Spinal cord (tissue), 10 donors: Measurements from ENCODE around the gene PCDHGA10. TPM values are rescaled to one million over a fixed set of nuclear protein-coding genes. Genes with fewer than 3 reads are reported as not detected.
"Not testable (repeated sequence)": the region's sequence is repeated elsewhere in the genome, so short reads cannot be mapped to it uniquely, and the experiment has no call there.

Source experiments
- DNase-seq, 6 donors: peaks; one replicate each; pipeline versions ENCODE4 v3.0.0 to v3.0.0-alpha.2; 2013 to 2015; ENCODE audit warnings: low spot score in 6 of 6, low read depth in 4 of 6
- H3K27ac ChIP-seq: one replicate; pipeline ENCODE4 v1.5.1; 2013; ENCODE audit warnings: low read depth, low read length, control low read depth
- H3K27me3 ChIP-seq: one replicate; pipeline ENCODE4 v1.6.1; 2013; ENCODE audit warnings: low read length; ENCODE audit not compliant: control insufficient read depth, insufficient read depth
- H3K36me3 ChIP-seq: one replicate; pipeline ENCODE4 v1.6.1; 2013; ENCODE audit warnings: low read length; ENCODE audit not compliant: control insufficient read depth, insufficient read depth
- H3K4me1 ChIP-seq: one replicate; pipeline ENCODE4 v1.6.1; 2013; ENCODE audit warnings: low read length; ENCODE audit not compliant: control insufficient read depth, insufficient read depth
- H3K4me3 ChIP-seq: one replicate; pipeline ENCODE4 v1.5.1; 2013; ENCODE audit warnings: low read depth, low read length, control low read depth
- H3K9me3 ChIP-seq: one replicate; pipeline ENCODE4 v1.6.1; 2013; ENCODE audit warnings: low read length; ENCODE audit not compliant: control insufficient read depth, insufficient read depth
- WGBS: methylation state at CpG from one replicate; pipeline ENCODE4 v1.1.5; 2013; ENCODE audit warnings: missing lambda C conversion rate; ENCODE audit not compliant: insufficient coverage; 5-methylcytosine and 5-hydroxymethylcytosine counted together
- polyA plus RNA-seq, 2 donors: library from polyadenylated mRNA; unstranded; fragments of 120-200 nt; gene quantifications; one replicate each; pipeline ENCODE4 v1.2.1, GENCODE V29; 2013; ENCODE audit not compliant: insufficient read length in 2 of 2
- total RNA-seq, 2 donors: library from RNA; depleted of rRNA in 1 of 2; stranded (reverse); fragments of 120-200 nt in 1 of 2; fragments of >200 nt in 1 of 2; gene quantifications; one replicate each; pipeline versions ENCODE4 v1.2.3 to v1.2.4, GENCODE V29; 2013 to 2014
- donor health status: healthy.

Gene PCDHGA10
- total and polyA plus RNA-seq, 4 donors = 11.1 to 32.4 (median 16.8) TPM

- Histone ChIP-seq H3K9me3 (peaks cover 57% of the 10 kb centered on the region), H3K4me1 (peaks cover 12% of the 10 kb centered on the region), H3K36me3 (peaks cover 19% of the 10 kb centered on the region)
- WGBS = 34% methylated on average over 35 of the region's 48 CpGs
- H3K27ac ChIP-seq, H3K27me3 ChIP-seq, DNase-seq, H3K4me3 ChIP-seq: not testable (repeated sequence)
These were observed 37.2 kb upstream of the PCDHGA10 start for GRCh38 chr5:141375444-141376155.

GRCh38 chr5:141382469-141383294, 30.1 kb upstream of the PCDHGA10 start, which contains the start of gene PCDHGA7:
Gene PCDHGA7, plus strand, starts transcription at chr5:141382742. Its CDS starts 158 bp downstream, at chr5:141382900.
- WGBS = 10% methylated on average over 31 of the region's 37 CpGs
- no peak within 1 kb of the TSS for H3K27ac ChIP-seq
- peak in 2 of 6 donors; percentile 9 to 10 for DNase-seq
- H3K4me3 ChIP-seq = no peak within 1 kb of the TSS
- no peaks in the 10 kb centered on the region for H3K4me1 ChIP-seq
- H3K27me3 ChIP-seq = no peaks in the 10 kb centered on the region
- peaks cover 11% of the 10 kb centered on the region for H3K36me3 ChIP-seq
- H3K9me3 ChIP-seq = peaks cover 51% of the 10 kb centered on the region

- Histone ChIP-seq H3K9me3 (peaks cover 53% of the 10 kb centered on the region), H3K36me3 (peaks cover 11% of the 10 kb centered on the region), H3K4me3 (no peak overlapping the region), H3K27ac (no peak overlapping the region), H3K4me1 (no peaks in the 10 kb centered on the region), H3K27me3 (no peaks in the 10 kb centered on the region)
- no peak for DNase-seq
- 20% methylated on average over 16 of the region's 21 CpGs for WGBS
These were observed 29.4 kb upstream of the PCDHGA10 start for GRCh38 chr5:141383345-141383744.

GRCh38 chr5:141384471-141385267, 28.1 kb upstream of the PCDHGA10 start:
- Histone ChIP-seq H3K9me3 (peaks cover 56% of the 10 kb centered on the region), H3K27ac (no peak overlapping the region), H3K4me3 (no peak overlapping the region), H3K36me3 (peaks cover 16% of the 10 kb centered on the region), H3K4me1 (no peaks in the 10 kb centered on the region), H3K27me3 (no peaks in the 10 kb centered on the region)
- no peak for DNase-seq
- 44% methylated on average over 40 of the region's 43 CpGs for WGBS

GRCh38 chr5:141387557-141388311, 25.1 kb upstream of the PCDHGA10 start, which contains the start of gene PCDHGB4:
Gene PCDHGB4, plus strand, starts transcription at chr5:141387698. Its CDS starts 187 bp downstream, at chr5:141387885.
- Histone ChIP-seq H3K9me3 (peaks cover 67% of the 10 kb centered on the region), H3K36me3 (peaks cover 19% of the 10 kb centered on the region)
- peak in 1 of 6 donors; percentile 10 for DNase-seq
- H3K27ac ChIP-seq, H3K27me3 ChIP-seq, H3K4me1 ChIP-seq, H3K4me3 ChIP-seq: not testable (repeated sequence)
- WGBS = 5% methylated on average over 10 of the region's 40 CpGs

DNA sequence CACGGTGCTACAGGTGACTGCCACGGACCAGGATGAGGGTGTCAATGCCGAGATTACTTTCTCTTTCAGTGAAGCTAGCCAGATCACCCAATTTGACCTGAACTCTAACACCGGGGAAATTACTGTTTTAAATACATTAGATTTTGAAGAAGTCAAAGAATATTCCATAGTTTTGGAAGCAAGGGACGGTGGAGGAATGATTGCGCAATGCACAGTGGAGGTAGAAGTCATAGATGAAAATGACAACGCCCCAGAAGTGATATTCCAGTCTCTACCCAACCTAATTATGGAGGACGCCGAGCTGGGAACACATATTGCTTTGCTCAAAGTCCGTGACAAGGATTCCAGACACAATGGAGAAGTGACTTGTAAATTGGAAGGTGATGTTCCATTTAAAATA, 24.1 kb upstream of the PCDHGA10 start:
- Histone ChIP-seq H3K27ac (no peak overlapping the region), H3K4me1 (no peaks in the 10 kb centered on the region), H3K9me3 (peaks cover 68% of the 10 kb centered on the region), H3K27me3 (no peaks in the 10 kb centered on the region), H3K36me3 (peaks cover 23% of the 10 kb centered on the region), H3K4me3 (no peak overlapping the region)
- 40% methylated on average over 3 of the region's 10 CpGs for WGBS
- DNase-seq = no peak

GRCh38 chr5:141389153-141390042, 23.4 kb upstream of the PCDHGA10 start:
- H3K36me3 ChIP-seq = peaks cover 26% of the 10 kb centered on the region
- no peaks in the 10 kb centered on the region for H3K27me3 ChIP-seq
- WGBS = 27% methylated on average over 77 of the region's 77 CpGs
- no peaks in the 10 kb centered on the region for H3K4me1 ChIP-seq
- peaks cover 69% of the 10 kb centered on the region for H3K9me3 ChIP-seq
- H3K4me3 ChIP-seq = no peak overlapping the region
- no peak for DNase-seq
- no peak overlapping the region for H3K27ac ChIP-seq

DNA sequence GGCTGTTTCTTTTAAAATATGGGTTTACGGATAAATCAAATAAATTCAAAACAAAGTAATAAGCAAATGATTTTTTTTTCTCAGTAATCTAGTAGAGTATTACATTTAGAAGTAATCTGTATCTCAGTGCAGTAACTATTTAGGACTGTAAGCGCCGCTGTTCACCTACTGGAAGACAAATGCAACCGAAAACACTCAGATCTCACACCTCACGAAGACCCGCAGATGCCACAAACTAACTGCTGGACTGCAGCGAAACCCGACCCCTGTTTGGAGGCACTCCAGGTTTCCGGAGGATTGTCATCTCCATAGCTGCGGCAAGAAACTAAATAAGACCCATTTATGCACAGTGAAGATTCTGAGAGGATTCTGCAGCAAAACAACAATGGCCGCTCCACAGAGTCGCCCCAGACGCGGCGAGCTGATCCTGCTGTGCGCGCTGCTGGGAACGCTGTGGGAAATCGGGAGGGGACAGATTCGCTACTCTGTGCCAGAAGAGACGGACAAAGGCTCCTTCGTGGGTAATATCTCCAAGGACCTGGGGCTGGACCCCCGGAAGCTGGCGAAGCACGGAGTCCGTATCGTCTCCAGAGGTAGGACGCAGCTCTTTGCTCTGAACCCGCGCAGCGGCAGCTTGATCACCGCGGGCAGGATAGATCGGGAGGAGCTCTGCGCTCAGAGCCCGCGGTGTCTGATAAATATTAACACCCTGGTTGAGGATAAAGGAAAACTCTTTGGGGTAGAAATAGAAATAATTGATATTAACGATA, 20.2 kb upstream of the PCDHGA10 start, which contains the start of gene PCDHGA8:
Gene PCDHGA8, plus strand, starts transcription at position 205 of the 770 bp plus-strand sequence. Its CDS starts 181 bp downstream, at position 386.
- H3K27ac ChIP-seq = no peak within 1 kb of the TSS
- 18% methylated on average over 27 of the region's 38 CpGs for WGBS
- no peak for DNase-seq
- H3K36me3 ChIP-seq = peaks cover 21% of the 10 kb centered on the region
- peaks cover 3% of the 10 kb centered on the region for H3K4me1 ChIP-seq
- no peaks in the 10 kb centered on the region for H3K27me3 ChIP-seq
- H3K4me3 ChIP-seq = no peak within 1 kb of the TSS
- peaks cover 63% of the 10 kb centered on the region for H3K9me3 ChIP-seq
